HEK293 (cell line): ENCODE measurements around the gene C12orf56.
A peak's percentile ranks its signal among the peaks of the same experiment; 100 is the strongest.

Source experiments
- HIC1 ChIP-seq: fragments of 450-650 bp; formaldehyde crosslinking; IDR thresholded peaks from 2 replicates; pipeline ENCODE4 v1.5.1; 2016; ENCODE audit warnings: missing biosample characterization, missing genetic modification characterization
- KLF1 ChIP-seq: fragments of 450-650 bp; formaldehyde crosslinking; IDR thresholded peaks from 2 replicates; pipeline ENCODE4 v1.5.1; 2016; ENCODE audit warnings: missing biosample characterization, missing genetic modification characterization
- KLF10 ChIP-seq: fragments of 450-650 bp; IDR thresholded peaks from 2 replicates; pipeline ENCODE4 v1.5.1; 2018; ENCODE audit warnings: missing biosample characterization, mild to moderate bottlenecking, missing genetic modification characterization
- KLF8 ChIP-seq: fragments of 450-650 bp; formaldehyde crosslinking; IDR thresholded peaks from 2 replicates; pipeline ENCODE4 v1.5.1; 2016; ENCODE audit warnings: missing biosample characterization, missing genetic modification characterization
- SP7 ChIP-seq: fragments of 450-650 bp; formaldehyde crosslinking; IDR thresholded peaks from 2 replicates; pipeline ENCODE4 v1.5.1; 2016; ENCODE audit warnings: missing biosample characterization, missing genetic modification characterization
- TRIM28 ChIP-seq: IDR thresholded peaks from 2 replicates; pipeline ENCODE4 v1.6.1; 2011; ENCODE audit warnings: low read length, control low read depth, borderline replicate concordance
- YY1 ChIP-seq: fragments of 450-650 bp; formaldehyde crosslinking; IDR thresholded peaks from 2 replicates; pipeline ENCODE4 v1.5.1; 2018; ENCODE audit warnings: missing biosample characterization, missing genetic modification characterization
- YY2 ChIP-seq: fragments of 450-650 bp; formaldehyde crosslinking; IDR thresholded peaks from 2 replicates; pipeline ENCODE4 v1.5.1; 2016; ENCODE audit warnings: missing biosample characterization, missing genetic modification characterization
- ZBTB1 ChIP-seq: fragments of 450-650 bp; formaldehyde crosslinking; IDR thresholded peaks from 2 replicates; pipeline ENCODE4 v1.5.1; 2016; ENCODE audit warnings: missing biosample characterization, missing genetic modification characterization
- ZBTB11 ChIP-seq: fragments of 450-650 bp; formaldehyde crosslinking; conservative IDR thresholded peaks from 2 replicates; pipeline ENCODE4 v1.5.1; 2016; ENCODE audit warnings: low read depth, missing biosample characterization, missing genetic modification characterization
- ZBTB48 ChIP-seq: fragments of 450-650 bp; formaldehyde crosslinking; IDR thresholded peaks from 2 replicates; pipeline ENCODE4 v1.5.1; 2016; ENCODE audit warnings: missing biosample characterization, missing genetic modification characterization
- ZBTB8A ChIP-seq: fragments of 450-650 bp; formaldehyde crosslinking; IDR thresholded peaks from 2 replicates; pipeline ENCODE4 v1.5.1; 2016; ENCODE audit warnings: missing biosample characterization, missing genetic modification characterization
- ZFP3 ChIP-seq: fragments of 450-650 bp; formaldehyde crosslinking; IDR thresholded peaks from 2 replicates; pipeline ENCODE4 v1.5.1; 2016; ENCODE audit warnings: low read depth, missing biosample characterization, missing genetic modification characterization
- ZFP41 ChIP-seq: fragments of 450-650 bp; formaldehyde crosslinking; IDR thresholded peaks from 2 replicates; pipeline ENCODE4 v1.5.1; 2016; ENCODE audit warnings: missing biosample characterization, missing genetic modification characterization, borderline replicate concordance
- ZFP69B ChIP-seq: fragments of 450-650 bp; formaldehyde crosslinking; IDR thresholded peaks from 2 replicates; pipeline ENCODE4 v1.5.1; 2016; ENCODE audit warnings: missing biosample characterization, missing genetic modification characterization
- ZIC2 ChIP-seq: fragments of 450-650 bp; formaldehyde crosslinking; IDR thresholded peaks from 2 replicates; pipeline ENCODE4 v1.5.1; 2016; ENCODE audit warnings: missing biosample characterization, missing genetic modification characterization
- ZNF16 ChIP-seq: fragments of 450-650 bp; formaldehyde crosslinking; IDR thresholded peaks from 2 replicates; pipeline ENCODE4 v1.5.1; 2016; ENCODE audit warnings: low read depth, missing biosample characterization, missing genetic modification characterization
- ZNF223 ChIP-seq: fragments of 450-650 bp; formaldehyde crosslinking; IDR thresholded peaks from 2 replicates; pipeline ENCODE4 v1.5.1; 2016; ENCODE audit warnings: missing biosample characterization, missing genetic modification characterization
- ZNF239 ChIP-seq: fragments of 450-650 bp; formaldehyde crosslinking; IDR thresholded peaks from 2 replicates; pipeline ENCODE4 v1.5.1; 2016; ENCODE audit warnings: missing biosample characterization, missing genetic modification characterization
- ZNF366 ChIP-seq: fragments of 450-650 bp; formaldehyde crosslinking; conservative IDR thresholded peaks from 2 replicates; pipeline ENCODE4 v1.5.1; 2016; ENCODE audit warnings: missing biosample characterization, missing genetic modification characterization
- ZNF391 ChIP-seq: fragments of 450-650 bp; formaldehyde crosslinking; IDR thresholded peaks from 2 replicates; pipeline ENCODE4 v1.5.1; 2016; ENCODE audit warnings: low read depth, missing biosample characterization, missing genetic modification characterization, borderline replicate concordance
- ZNF394 ChIP-seq: fragments of 450-650 bp; formaldehyde crosslinking; IDR thresholded peaks from 2 replicates; pipeline ENCODE4 v1.5.1; 2016; ENCODE audit warnings: missing biosample characterization, missing genetic modification characterization, mild to moderate bottlenecking, moderate library complexity, borderline replicate concordance
- ZNF571 ChIP-seq: fragments of 450-650 bp; formaldehyde crosslinking; IDR thresholded peaks from 2 replicates; pipeline ENCODE4 v1.5.0; 2017; ENCODE audit warnings: missing biosample characterization, missing genetic modification characterization
- ZNF580 ChIP-seq: fragments of 450-650 bp; formaldehyde crosslinking; IDR thresholded peaks from 2 replicates; pipeline ENCODE4 v1.5.1; 2016; ENCODE audit warnings: missing biosample characterization, missing genetic modification characterization
- ZNF600 ChIP-seq: fragments of 450-650 bp; formaldehyde crosslinking; IDR thresholded peaks from 2 replicates; pipeline ENCODE4 v1.5.1; 2016; ENCODE audit warnings: missing biosample characterization, missing genetic modification characterization
- ZNF624 ChIP-seq: fragments of 450-650 bp; formaldehyde crosslinking; IDR thresholded peaks from 2 replicates; pipeline ENCODE4 v1.5.1; 2017; ENCODE audit warnings: missing biosample characterization, missing genetic modification characterization
- ZNF677 ChIP-seq: fragments of 450-650 bp; IDR thresholded peaks from 2 replicates; pipeline ENCODE4 v1.5.0; 2018; ENCODE audit warnings: missing biosample characterization, mild to moderate bottlenecking, missing genetic modification characterization, moderate library complexity
- ZNF692 ChIP-seq: fragments of 450-650 bp; formaldehyde crosslinking; IDR thresholded peaks from 2 replicates; pipeline ENCODE4 v1.5.1; 2016; ENCODE audit warnings: missing biosample characterization, missing genetic modification characterization
- ZNF791 ChIP-seq: fragments of 450-650 bp; formaldehyde crosslinking; IDR thresholded peaks from 2 replicates; pipeline ENCODE4 v1.5.1; 2016; ENCODE audit warnings: missing biosample characterization, missing genetic modification characterization
- ZNF837 ChIP-seq: fragments of 450-650 bp; formaldehyde crosslinking; IDR thresholded peaks from 2 replicates; pipeline ENCODE4 v1.5.1; 2016; ENCODE audit warnings: missing biosample characterization, missing genetic modification characterization
- ZSCAN18 ChIP-seq: fragments of 450-650 bp; formaldehyde crosslinking; IDR thresholded peaks from 2 replicates; pipeline ENCODE4 v1.5.1; 2016; ENCODE audit warnings: missing biosample characterization, missing genetic modification characterization

C12orf56 gene

GRCh38 chr12:64222009-64222765, 168.4 kb downstream of the C12orf56 start, which contains the start of gene KICS2 (continued):
- TF ChIP-seq ZBTB11 (tag by site-specific recombination) (no peak), KLF8 (tag by site-specific recombination) (peak; percentile 86), ZSCAN18 (tag by site-specific recombination) (peak; percentile 64; the same call in 1 of the 2 replicates), ZNF692 (tag by site-specific recombination) (peak; percentile 91), ZNF791 (tag by site-specific recombination) (no peak), ZNF391 (tag by site-specific recombination) (peak; percentile 70; the same call in 1 of the 2 replicates), SP7 (tag by site-specific recombination) (peak; percentile 83), ZBTB8A (peak; percentile 89), ZIC2 (peak; percentile 82), ZNF394 (peak; percentile 69), YY1 (tag by site-specific recombination) (0 out of 2 replicates have a peak, but pooled peaks have one; percentile 22), KLF10 (tag by site-specific recombination) (peak; percentile 64; the same call in 1 of the 2 replicates), ZNF239 (tag by site-specific recombination) (no peak), YY2 (tag by site-specific recombination) (no peak), ZBTB48 (tag by site-specific recombination) (peak; percentile 58), ZNF223 (tag by site-specific recombination) (peak; percentile 90), ZBTB1 (tag by site-specific recombination) (no peak), ZNF571 (tag by site-specific recombination) (no peak), ZNF600 (tag by site-specific recombination) (peak; percentile 92), ZNF16 (no peak), ZFP69B (tag by site-specific recombination) (peak; percentile 92), TRIM28 (no peak), ZNF677 (tag by site-specific recombination) (peak; percentile 45; the same call in 1 of the 2 replicates), ZFP3 (tag by site-specific recombination) (no peak; the same call in 1 of the 2 replicates), ZNF837 (tag by site-specific recombination) (no peak), KLF1 (tag by site-specific recombination) (no peak), HIC1 (peak; percentile 77), ZNF366 (tag by site-specific recombination) (peak; percentile 77), ZNF624 (tag by site-specific recombination) (no peak), ZFP41 (tag by site-specific recombination) (no peak), ZNF580 (tag by site-specific recombination) (peak; percentile 9; the same call in 1 of the 2 replicates)
